WI38 (cell line): ENCODE measurements around the gene IFNA5.

Experiments used
- H3K4me3 ChIP-seq: 2 replicates; pipeline ENCODE4 v1.5.1; 2011; ENCODE audit warnings: low read depth, mild to moderate bottlenecking, control low read depth, low read length
- TF ChIP-seq, protein P1 (sequence below): IDR thresholded peaks from 2 replicates; pipeline ENCODE4 v1.5.1; 2012; ENCODE audit warnings: low read depth, mild to moderate bottlenecking, control low read depth, low read length

IFNA5 gene

DNA sequence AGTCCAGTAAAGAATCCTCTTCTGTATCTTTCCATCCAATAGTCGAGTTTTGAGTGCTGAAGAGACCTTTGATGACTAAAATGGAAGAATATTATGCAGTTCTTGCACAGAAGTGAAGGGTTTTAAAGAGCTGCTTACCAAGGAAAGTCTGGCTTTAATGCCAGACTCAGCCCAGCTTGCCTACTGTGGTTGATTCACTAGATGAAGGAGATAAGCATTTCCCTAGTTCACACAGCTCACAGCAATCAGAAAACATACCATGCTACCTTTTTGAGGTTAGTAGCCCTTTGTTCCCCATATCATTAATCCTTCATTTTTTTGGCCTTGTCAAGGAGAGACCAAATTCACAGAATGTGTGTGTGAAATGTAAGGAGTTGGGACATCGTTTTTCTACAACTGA lies 15.3 kb downstream of the IFNA5 start:
- TF ChIP-seq, protein P1, sequence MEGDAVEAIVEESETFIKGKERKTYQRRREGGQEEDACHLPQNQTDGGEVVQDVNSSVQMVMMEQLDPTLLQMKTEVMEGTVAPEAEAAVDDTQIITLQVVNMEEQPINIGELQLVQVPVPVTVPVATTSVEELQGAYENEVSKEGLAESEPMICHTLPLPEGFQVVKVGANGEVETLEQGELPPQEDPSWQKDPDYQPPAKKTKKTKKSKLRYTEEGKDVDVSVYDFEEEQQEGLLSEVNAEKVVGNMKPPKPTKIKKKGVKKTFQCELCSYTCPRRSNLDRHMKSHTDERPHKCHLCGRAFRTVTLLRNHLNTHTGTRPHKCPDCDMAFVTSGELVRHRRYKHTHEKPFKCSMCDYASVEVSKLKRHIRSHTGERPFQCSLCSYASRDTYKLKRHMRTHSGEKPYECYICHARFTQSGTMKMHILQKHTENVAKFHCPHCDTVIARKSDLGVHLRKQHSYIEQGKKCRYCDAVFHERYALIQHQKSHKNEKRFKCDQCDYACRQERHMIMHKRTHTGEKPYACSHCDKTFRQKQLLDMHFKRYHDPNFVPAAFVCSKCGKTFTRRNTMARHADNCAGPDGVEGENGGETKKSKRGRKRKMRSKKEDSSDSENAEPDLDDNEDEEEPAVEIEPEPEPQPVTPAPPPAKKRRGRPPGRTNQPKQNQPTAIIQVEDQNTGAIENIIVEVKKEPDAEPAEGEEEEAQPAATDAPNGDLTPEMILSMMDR: no peak

DNA sequence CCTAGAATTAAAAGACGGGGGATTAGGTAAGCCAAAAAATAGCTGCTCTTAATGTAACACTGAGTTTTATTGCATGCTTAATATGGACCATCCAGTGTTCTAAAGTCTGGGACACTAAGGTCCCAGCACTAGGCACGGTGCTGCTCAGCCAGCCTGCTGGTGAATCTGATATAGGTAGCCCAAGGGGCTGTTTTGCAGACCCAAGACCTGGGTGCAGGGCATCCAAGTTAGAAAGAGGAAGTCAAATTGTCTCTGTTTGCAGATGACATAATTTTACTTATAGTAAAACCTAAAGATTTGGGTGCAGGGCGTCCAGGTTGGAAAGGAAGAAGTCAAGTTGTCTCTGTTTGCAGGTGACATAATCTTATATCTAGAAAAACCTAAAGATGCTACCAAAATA lies 17.8 kb downstream of the IFNA5 start:
- no peak overlapping the region for H3K4me3 ChIP-seq
- TF ChIP-seq, protein P1: no peak

More for the DNA sequence above, 15.3 kb downstream of the IFNA5 start:
- H3K4me3 ChIP-seq: no peak overlapping the region

DNA sequence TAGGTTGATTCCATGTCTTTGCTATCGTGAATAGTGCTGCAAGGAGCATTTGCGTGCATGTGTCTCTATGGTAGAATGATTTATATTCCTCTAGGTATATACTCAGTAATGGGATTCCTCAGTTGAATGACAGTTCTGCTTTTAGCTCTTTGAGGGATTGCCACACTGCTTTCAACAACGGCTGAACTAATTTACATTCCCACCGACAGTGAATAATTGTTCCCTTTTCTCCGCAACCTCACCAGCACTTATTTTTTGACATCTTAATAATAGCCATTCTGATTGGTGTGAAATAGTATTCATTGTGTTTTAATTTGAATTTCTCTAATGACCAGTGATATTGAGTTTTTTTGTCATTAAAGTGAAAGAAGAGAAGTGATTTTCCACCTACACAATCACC lies 18.5 kb downstream of the IFNA5 start:
- H3K4me3 ChIP-seq: no peak overlapping the region
- TF ChIP-seq, protein P1: no peak

DNA sequence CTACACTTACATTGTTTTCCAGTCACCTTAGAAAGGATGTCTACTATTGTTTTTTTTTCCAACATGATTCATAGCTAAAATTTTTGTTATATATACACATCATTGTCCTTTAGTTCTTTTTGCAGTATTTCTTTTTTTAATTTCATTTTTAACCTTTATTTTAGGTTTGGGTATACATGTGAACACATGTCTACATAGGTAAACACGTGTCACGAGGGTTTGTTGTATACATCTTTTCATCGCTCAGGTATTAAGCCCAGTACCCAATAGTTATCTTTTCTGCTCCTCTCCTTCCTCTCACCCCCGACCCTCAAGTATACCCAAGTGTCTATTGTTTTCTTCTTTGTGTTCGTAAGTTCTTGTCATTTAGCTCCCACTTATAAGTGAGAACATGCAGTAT lies 19.0 kb downstream of the IFNA5 start:
- H3K4me3 ChIP-seq: no peak overlapping the region
- TF ChIP-seq, protein P1: no peak

DNA sequence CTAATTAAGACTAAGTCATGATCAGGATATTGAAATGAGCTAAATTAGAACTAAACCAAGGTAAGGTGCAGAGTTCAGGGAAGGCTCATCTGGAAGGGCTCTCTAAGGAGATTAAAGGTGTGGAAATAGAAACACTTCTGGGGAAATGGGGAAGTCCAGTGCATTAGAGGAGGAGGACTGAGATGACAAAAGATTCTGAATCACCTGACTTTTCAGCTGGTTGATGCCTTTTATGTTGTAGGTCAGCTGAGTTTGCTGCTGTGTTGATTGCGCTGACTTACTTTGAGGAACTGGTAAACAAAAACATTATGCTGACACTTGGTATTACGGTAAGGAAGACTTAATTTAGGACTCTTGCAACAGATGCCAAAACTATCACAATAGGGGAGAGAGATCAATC lies 23.8 kb downstream of the IFNA5 start:
- H3K4me3 ChIP-seq: no peak overlapping the region
- TF ChIP-seq, protein P1: no peak

DNA sequence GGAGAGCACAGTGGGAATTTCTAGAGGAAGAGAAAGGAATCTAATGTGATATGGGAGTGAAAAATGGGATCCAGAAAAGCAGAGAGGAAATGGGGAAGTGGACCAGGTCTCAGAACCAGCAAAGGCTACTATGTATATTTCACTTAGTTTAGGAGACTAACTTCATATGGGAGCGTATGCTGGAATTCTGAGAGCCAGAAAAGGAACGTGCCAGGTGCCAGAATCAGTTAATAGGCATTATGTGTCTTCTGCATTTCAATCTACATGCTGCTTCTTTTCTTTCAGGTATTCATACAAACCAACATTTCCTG lies 36.8 kb downstream of the IFNA5 start:
- no peak overlapping the region for H3K4me3 ChIP-seq

DNA sequence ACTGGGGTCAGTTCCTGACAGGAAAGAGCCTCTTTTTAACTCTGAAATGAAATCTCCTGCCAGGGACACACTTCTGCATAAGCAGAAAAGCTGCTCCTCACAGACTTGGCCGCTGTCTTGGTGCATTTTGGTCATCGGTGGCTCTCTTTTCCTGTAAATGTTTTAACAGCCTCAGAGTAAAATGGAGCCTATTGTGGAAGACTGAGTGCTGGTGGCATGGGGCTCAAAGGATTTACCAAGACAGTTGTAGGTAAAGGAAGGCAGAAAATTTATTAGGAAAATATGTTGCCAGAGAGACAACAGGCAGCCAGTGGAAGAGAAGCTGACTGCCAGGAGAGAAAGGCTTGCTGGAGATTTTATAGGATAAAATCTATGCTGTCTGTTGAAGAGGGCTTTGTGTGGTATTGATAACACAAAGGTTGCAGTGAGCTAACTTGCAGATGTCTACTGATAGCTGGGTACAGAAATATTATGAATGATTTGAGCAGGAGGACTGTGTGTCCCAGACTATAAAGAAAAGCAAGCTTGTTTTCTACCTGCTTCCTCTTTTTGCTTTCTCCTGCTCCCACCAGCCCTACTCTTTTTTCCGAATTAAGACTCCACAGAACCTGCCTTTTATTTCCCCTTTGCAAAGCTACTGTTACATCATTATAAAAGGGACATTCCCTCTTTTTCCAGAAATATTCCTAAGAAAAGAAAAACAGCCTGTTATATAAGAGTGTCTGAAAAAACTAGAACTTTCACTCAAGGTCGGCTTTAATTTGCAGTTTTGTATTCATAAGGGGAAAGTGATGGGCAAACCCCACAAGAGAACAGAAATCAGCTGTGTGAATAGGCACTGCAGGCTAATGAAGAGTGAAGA lies 37.4 kb downstream of the IFNA5 start:
- TF ChIP-seq, protein P1: no peak
- no peak overlapping the region for H3K4me3 ChIP-seq

More for the DNA sequence above, 36.8 kb downstream of the IFNA5 start:
- TF ChIP-seq, protein P1: no peak
